ENCODE data around the gene ZC3HAV1.

The ZC3HAV1 gene

DNA sequence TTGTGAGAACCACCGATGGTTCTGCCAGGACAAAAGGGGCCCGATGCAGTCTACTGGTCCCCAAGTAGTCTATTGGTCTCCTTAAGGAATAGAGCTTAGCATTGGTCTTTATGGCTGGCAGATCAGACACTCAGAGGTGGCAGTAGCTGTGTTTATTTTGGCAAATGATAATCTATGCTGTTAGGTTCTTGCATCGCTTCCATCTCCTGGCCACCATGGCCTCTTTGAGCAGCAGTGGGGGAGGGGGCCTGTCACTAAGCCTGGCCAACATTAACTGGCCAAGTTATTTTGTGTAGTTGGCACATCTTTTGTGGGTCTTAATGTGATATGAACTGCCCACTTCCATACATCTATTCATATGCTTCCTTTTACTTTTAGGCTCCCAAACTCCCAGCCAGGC is 4.5 kb upstream of the ZC3HAV1 start:
- POLR2A ChIA-PET (ENCODE audit: low non-redundant PET) = no interaction called here
- CTCF ChIA-PET = no interaction called here
- H3K27ac ChIP-seq = no peak overlapping the region
- TF ChIP-seq, protein P1, sequence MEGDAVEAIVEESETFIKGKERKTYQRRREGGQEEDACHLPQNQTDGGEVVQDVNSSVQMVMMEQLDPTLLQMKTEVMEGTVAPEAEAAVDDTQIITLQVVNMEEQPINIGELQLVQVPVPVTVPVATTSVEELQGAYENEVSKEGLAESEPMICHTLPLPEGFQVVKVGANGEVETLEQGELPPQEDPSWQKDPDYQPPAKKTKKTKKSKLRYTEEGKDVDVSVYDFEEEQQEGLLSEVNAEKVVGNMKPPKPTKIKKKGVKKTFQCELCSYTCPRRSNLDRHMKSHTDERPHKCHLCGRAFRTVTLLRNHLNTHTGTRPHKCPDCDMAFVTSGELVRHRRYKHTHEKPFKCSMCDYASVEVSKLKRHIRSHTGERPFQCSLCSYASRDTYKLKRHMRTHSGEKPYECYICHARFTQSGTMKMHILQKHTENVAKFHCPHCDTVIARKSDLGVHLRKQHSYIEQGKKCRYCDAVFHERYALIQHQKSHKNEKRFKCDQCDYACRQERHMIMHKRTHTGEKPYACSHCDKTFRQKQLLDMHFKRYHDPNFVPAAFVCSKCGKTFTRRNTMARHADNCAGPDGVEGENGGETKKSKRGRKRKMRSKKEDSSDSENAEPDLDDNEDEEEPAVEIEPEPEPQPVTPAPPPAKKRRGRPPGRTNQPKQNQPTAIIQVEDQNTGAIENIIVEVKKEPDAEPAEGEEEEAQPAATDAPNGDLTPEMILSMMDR (conservative IDR thresholded peaks at IDR 0.05; ENCODE audit: low read depth) = no peak
- no peak for DNase-seq (ENCODE audit: low spot score)

DNA sequence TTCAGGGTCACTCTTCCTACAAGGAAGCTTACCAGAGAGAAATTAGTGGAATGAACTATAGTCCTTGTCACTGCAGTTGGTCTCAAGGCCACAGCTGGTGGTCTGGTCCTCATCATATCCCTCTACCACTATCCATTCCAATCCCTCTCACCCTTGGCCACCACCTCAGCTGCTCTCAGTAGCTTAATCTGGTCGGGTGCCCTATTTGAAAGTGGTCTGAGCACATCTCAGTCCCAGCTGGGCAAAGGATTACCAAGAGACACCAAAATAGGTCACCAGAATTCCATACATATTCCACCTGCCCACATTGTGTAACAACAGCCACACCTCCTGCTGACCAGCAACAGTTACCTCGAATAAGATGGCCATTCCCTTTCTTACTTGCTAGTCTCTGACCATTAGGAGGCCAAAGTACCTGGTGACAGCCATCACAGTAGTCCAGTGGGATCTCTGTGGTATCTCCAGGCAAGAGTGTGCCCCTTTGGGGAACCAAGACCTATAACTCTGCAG is 3.3 kb upstream of the ZC3HAV1 start:
- DNase-seq (ENCODE audit: low spot score) = no peak
- TF ChIP-seq, protein P1 (conservative IDR thresholded peaks at IDR 0.05; ENCODE audit: low read depth) = no peak
- ChIA-PET CTCF (interaction anchor here (0.6 kb wide), 1 partner anchor 195 kb away, joined by 3 read pairs; no protein-coding TSS in a partner anchor), POLR2A (ENCODE audit: low non-redundant PET) (no interaction called here)
- H3K27ac ChIP-seq = peak overlapping the region; percentile 29; the same call in 1 of the 2 replicates

GRCh38 chr7:139112316-139112715 is 2.8 kb upstream of the ZC3HAV1 start:
- TF ChIP-seq, protein P1 (conservative IDR thresholded peaks at IDR 0.05; ENCODE audit: low read depth) = no peak
- ChIA-PET CTCF (interaction anchor here (0.6 kb wide), 1 partner anchor 195 kb away, joined by 3 read pairs; no protein-coding TSS in a partner anchor), POLR2A (ENCODE audit: low non-redundant PET) (no interaction called here)
- DNase-seq (ENCODE audit: low spot score) = no peak
- peak overlapping the region; percentile 29; the same call in 1 of the 2 replicates for H3K27ac ChIP-seq

GRCh38 chr7:139111811-139112301 is 2.3 kb upstream of the ZC3HAV1 start:
- POLR2A ChIA-PET (ENCODE audit: low non-redundant PET) = no interaction called here
- CTCF ChIA-PET = no interaction called here
- peak overlapping the region; percentile 53 for H3K27ac ChIP-seq
- TF ChIP-seq, protein P1 (conservative IDR thresholded peaks at IDR 0.05; ENCODE audit: low read depth) = no peak
- no peak for DNase-seq (ENCODE audit: low spot score)

- POLR2A ChIA-PET (ENCODE audit: low non-redundant PET) = no interaction called here
- TF ChIP-seq, protein P1 (conservative IDR thresholded peaks at IDR 0.05; ENCODE audit: low read depth) = no peak
- no peak for DNase-seq (ENCODE audit: low spot score)
- H3K27ac ChIP-seq = no peak overlapping the region
- CTCF ChIA-PET = no interaction called here
Measured at GRCh38 chr7:139111147-139111546, 1.6 kb upstream of the ZC3HAV1 start.

DNA sequence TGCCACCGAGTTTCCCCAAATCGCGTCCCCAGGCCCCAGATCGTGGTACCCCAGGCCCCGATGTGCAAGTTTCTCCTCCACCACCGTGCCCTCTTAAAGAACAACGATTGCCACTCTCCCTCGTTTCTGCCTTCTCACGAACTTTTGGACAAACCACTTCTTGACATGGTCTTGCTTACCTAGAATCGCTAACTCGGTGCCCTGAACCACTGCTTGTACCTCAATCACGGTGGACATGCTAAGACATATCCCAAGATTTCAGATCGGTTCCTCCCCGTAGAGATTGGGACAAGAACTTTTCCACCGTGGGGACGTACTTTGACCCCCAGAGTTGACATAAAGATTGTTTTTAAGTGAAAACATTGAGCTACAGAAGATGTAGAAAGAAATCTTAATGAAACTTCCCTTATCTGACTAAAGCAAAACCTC is 477 bp upstream of the ZC3HAV1 start:
- CTCF ChIA-PET = interaction anchor here (0.6 kb wide), 1 partner anchor 230 kb away, joined by 3 read pairs; no protein-coding TSS in a partner anchor
- peak overlapping the region; percentile 99 for H3K27ac ChIP-seq
- POLR2A ChIA-PET (ENCODE audit: low non-redundant PET) = no interaction called here
- TF ChIP-seq, protein P1 (conservative IDR thresholded peaks at IDR 0.05; ENCODE audit: low read depth) = no peak
- DNase-seq (ENCODE audit: low spot score) = peak; percentile 18

All from RWPE1 (cell line).